ENCODE measurements around the gene GRHL1.

Gene GRHL1

DNA sequence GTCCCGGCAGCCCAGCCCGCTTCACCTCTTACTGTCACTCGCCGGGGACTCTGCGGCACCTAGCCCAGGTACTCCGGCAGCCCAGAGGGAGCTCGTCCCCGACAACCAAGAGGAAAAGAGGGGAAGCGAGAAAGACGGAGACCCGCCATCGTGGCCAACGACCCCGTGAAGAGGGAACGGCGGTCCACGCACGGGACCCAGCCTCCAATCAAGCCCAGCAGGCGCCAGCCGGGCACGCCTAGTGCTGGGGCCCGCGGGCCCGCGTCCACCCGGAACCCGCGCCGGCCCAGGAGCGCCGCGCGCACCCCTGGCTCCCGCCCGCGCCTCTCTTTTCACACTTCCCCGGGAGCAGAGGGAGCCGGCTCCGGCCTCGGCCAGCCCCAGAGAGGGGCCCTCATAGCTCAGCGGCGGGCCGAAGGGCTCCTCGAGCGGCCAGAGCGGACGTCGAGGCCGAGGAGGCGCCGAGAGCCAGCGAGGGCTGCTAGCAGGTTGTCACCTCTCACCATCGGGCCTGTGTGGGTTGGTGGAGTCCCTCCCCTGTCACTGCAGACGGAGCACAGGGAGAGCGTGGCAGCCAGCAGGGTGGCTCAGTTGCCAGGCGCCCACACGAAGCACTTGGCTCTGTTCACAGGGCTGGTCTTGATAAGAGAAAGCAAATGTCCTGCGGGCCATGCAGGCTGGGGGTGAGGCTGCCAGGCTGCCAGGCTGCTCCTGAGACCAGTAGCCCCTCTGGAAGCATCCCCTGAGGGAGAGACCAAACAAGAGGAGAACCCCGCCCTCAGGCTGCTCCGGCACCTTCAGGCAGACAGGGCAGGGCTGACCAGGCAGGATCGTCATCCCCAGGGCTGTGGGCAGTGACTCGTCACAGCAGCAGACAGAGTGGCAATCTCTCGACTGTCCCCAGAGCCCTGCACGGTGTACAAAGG is 55.0 kb downstream of the GRHL1 start:
- H3K27ac ChIP-seq = no peak overlapping the region
- TF ChIP-seq, protein P1, sequence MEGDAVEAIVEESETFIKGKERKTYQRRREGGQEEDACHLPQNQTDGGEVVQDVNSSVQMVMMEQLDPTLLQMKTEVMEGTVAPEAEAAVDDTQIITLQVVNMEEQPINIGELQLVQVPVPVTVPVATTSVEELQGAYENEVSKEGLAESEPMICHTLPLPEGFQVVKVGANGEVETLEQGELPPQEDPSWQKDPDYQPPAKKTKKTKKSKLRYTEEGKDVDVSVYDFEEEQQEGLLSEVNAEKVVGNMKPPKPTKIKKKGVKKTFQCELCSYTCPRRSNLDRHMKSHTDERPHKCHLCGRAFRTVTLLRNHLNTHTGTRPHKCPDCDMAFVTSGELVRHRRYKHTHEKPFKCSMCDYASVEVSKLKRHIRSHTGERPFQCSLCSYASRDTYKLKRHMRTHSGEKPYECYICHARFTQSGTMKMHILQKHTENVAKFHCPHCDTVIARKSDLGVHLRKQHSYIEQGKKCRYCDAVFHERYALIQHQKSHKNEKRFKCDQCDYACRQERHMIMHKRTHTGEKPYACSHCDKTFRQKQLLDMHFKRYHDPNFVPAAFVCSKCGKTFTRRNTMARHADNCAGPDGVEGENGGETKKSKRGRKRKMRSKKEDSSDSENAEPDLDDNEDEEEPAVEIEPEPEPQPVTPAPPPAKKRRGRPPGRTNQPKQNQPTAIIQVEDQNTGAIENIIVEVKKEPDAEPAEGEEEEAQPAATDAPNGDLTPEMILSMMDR (IDR thresholded peaks at IDR 0.05) = no peak
- no peak for TF ChIP-seq ZFX (IDR thresholded peaks at IDR 0.05; ENCODE audit: borderline replicate concordance)

DNA sequence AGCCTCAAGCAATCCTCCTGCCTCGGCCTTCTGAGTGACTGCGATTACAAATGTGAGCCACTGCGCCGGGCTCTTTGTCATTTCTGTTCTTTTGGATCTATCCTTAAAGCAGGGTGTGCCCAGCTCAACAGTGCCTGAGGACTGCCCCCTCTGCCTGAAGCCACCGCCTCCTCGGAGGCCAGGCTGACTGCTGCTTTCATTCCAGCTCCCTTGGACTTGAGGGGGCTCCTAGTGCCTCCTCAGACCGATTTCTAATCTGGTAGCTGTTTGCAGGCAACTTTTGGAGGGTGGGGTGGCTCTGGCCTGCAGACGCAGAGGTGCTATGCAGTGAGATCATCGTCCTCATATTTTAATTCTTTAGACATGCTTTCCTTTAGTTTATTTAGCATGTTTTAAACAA is 55.9 kb downstream of the GRHL1 start:
- no peak overlapping the region for H3K27ac ChIP-seq

DNA sequence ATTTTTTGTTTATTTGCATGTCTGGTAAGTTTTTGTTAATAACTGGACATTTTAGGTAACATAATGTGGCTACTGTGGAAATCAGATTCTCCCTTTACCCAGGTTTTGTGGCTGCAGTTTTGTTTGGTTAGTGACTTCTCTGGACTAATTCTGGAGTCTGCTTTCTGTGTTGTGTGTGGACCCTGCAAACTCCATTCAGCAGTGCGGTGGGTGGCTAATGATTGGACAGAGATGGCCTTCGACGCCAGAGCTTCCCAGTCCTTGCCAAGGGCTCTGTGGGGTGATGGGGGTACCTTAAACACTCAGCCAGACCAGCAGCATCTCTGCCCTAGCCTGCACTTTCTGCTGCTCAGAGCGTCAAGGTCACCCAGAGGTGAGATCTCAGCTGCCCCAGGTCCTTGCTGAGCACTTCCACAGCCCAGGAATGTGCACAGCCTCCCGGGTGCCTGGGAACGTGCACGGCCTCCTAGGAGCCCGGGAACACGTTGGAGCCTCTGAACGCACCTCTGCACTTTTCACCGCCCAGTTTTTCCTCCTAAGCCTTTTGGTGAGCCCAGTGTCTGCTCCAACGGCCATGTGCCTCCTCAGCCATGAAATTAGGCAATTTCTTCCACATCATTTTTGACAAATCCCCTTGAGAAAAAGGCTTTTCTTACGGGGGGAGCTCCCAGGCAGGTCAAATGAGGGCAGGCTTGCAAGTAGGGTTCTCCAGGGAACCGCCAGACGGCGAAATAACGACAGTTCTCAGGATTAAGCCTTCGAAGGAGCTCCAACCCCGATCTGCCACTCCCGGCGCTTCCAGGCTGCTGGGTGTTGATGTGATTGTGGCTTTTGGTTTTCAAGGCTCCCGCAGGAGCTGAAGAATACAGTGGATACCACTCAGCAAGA is 56.7 kb downstream of the GRHL1 start:
- no peak overlapping the region for H3K27ac ChIP-seq
- TF ChIP-seq ZFX (IDR thresholded peaks at IDR 0.05; ENCODE audit: borderline replicate concordance) = no peak
- TF ChIP-seq, protein P1 (IDR thresholded peaks at IDR 0.05) = no peak

More for the DNA sequence above, 55.9 kb downstream of the GRHL1 start:
- no peak for TF ChIP-seq ZFX (IDR thresholded peaks at IDR 0.05; ENCODE audit: borderline replicate concordance)
- TF ChIP-seq, protein P1 (IDR thresholded peaks at IDR 0.05) = no peak

DNA sequence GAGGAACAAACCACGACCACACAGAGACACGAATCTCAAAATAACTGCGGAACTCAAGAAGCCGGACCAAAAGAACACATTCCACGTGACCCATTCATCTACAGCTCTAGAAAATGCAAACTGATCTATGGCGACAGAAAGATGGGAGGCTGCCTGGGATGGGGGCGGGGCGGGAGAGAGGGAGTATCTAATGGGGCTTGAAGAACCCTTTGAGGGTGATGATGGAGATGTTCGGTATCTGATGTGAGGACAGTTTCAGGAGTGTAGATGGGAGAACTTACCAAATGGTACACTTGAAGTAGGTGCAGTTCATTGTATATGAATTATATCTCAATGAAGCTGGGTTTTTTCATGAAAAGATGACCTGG is 57.3 kb downstream of the GRHL1 start:
- H3K27ac ChIP-seq = no peak overlapping the region

DNA sequence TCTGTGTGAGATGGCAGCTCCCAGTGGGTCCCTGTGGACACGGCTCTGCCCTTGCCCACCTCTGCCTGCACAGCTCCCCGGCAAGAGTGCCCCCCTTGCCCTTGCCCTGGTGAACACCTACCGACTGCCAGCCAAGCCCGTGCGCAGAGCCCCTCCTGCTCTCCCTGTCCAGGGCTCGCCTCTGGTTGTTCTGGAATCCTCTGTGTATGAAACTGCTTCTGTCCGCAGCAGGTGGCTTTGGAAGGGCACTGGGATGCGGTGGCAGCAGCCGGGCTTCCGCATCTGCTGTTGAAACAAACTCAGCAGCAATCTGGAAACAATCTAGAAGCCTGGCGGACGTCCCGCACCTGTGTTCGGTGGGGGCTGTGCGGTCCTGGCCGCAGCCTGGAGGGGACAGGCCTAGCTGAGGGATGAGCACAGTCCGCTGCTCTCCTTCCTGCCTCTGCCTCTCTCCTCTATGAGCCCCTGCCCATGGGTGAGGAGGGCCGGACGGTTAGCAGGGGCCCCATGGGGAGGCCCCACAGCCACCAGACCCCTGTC is 57.8 kb downstream of the GRHL1 start:
- TF ChIP-seq, protein P1 (IDR thresholded peaks at IDR 0.05) = no peak
- TF ChIP-seq ZFX (IDR thresholded peaks at IDR 0.05; ENCODE audit: borderline replicate concordance) = no peak
- H3K27ac ChIP-seq = no peak overlapping the region

More for the DNA sequence above, 57.3 kb downstream of the GRHL1 start:
- TF ChIP-seq ZFX (IDR thresholded peaks at IDR 0.05; ENCODE audit: borderline replicate concordance) = no peak

DNA sequence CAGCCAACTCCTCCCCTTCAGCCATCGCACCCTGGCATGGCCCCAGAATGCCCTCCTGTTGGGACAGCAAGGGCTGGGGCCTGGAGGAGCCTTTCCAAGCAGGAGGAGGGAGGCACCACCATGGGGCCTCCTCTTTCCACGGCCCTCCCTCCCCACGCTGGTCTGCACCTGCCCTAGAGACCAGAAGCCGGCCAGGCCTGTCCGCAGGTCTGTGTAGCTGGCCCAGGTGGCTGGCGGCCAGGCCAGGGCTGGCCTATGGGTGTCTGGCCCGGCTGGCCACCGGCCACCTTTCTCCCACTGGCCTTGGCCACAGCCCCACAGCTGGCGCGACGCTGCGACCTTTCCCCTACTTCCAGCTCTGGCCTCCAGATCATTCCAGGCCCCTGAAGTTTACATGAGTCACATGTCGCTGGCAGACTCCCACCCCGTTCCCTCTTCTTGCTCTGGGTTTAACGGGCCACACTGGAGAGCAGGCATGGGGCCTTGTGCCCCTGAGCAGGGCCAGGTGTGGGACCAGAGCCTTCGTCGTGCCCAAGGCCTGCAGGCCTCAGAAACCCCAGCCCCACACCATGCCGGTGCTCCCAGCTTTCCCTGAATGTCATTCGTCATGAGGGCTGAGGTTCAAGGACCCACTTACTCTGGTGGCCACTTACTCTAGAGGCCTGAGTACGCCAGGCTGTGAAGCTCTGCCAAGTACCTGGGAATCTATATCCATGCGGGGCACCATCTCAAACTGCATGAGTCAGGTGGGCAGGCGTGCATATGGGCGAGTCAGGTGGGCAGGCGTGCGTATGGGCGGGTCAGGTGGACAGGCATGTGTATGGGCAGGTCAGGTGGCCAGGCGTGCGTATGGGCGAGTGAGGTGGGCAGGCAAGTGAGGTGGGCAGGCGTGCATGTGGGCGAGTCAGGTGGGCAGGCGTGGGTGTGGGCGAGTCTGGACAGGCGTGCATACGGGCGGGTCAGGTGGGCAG is 58.6 kb downstream of the GRHL1 start:
- H3K27ac ChIP-seq = peak overlapping the region; percentile 79; the same call in 1 of the 2 replicates
- no peak for TF ChIP-seq ZFX (IDR thresholded peaks at IDR 0.05; ENCODE audit: borderline replicate concordance)
- TF ChIP-seq, protein P1 (IDR thresholded peaks at IDR 0.05) = no peak

DNA sequence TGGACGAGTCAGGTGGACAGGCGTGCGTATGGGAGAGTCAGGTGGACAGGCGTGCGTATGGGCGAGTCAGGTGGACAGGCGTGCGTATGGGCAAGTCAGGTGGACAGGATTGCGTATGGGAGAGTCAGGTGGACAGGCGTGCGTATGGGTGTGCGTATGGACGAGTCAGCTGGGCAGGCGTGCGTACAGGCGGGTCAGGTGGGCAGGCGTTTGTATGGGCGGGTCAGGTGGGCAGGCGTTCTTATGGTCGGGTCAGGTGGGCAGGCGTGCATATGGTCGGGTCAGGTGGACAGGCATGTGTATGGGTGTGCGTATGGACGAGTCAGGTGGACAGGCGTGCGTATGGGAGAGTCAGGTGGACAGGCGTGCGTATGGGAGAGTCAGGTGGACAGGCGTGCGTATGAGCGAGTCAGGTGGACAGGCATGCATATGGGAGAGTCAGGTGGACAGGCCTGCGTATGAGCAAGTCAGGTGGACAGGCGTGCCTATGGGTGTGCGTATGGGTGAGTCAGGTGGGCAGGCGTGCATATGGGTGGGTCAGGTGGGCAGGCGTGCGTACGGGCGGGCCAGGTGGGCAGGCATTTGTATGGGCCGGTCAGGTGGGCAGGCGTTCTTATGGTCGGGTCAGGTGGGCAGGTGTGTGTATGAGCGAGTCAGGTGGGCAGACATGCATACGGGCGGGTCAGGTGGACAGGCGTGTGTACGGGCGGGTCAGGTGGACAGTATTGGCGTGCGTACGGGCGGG is 59.5 kb downstream of the GRHL1 start:
- H3K27ac ChIP-seq = peak overlapping the region; percentile 79

DNA sequence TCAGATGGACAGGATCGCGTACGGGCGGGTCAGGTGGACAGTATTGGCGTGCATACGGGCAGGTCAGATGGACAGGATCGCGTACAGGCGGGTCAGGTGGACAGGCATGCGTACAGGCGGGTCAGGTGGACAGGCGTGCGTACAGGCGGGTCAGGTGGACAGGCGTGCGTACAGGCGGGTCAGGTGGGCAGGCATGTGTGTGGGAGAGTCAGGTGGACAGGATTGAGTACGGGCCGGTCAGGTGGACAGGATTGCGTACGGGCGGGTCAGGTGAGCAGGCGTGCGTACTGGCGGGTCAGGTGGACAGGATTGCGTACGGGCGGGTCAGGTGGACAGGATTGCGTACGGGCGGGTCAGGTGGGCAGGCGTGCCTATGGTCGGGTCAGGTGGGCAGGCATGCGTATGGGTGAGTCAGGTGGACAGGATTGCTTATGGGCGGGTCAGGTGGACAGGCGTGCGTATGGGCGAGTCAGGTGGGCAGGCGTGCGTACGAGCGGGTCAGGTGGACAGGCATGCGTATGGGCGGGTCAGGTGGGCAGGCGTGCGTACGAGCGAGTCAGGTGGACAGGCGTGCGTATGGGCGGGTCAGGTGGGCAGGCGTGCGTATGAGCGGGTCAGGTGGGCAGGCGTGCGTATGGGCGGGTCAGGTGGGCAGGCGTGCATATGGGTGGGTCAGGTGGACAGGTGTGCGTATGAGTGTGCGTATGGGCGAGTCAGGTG is 60.3 kb downstream of the GRHL1 start:
- peak overlapping the region; percentile 79 for H3K27ac ChIP-seq

DNA sequence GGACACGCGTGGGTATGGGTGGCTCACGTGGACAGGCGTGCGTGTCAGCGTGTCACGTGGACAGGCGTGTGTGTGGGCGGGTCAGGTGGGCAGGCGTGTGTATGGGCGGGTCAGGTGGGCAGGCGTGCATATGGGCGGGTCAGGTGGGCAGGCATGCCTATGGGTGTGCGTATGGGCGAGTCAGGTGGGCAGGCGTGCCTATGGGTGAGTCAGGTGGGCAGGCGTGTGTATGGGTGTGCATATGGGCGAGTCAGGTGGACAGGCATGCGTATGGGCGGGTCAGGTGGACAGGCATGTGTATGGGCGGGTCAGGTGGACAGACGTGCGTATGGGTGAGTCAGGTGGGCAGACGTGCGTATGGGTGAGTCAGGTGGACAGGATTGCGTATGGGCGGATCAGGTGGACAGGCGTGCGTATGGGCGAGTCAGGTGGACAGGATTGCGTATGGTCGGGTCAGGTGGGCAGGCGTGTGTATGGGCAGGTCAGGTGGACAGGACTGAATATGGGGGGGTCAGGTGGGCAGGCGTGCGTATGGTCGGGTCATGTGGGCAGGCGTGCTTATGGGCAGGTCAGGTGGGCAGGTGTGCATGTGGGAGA is 61.0 kb downstream of the GRHL1 start:
- peak overlapping the region; percentile 77 for H3K27ac ChIP-seq
